Spleen (tissue), 7 donors: Measurements from ENCODE around the gene CD84.

Source experiments
- CTCF ChIP-seq, 11 experiments: fragments of 200-600 bp in 7 of 11; fragments of 450-650 bp in 4 of 11; sonication (generic) in 4 of 11; IDR thresholded peaks in 8 of 11; conservative IDR thresholded peaks in 3 of 11; 1 replicate in 7 of 11; 2 replicates in 4 of 11; pipeline versions ENCODE4 v1.4.0 to v1.8.0; 2016 to 2021; ENCODE audit warnings: antibody characterized with exemption in 11 of 11, inconsistent platforms in 4 of 11, mild to moderate bottlenecking in 1 of 11
- POLR2A ChIP-seq, 3 donors: fragments of 450-650 bp; IDR thresholded peaks; one replicate each; pipeline ENCODE4 v1.5.1; 2017; ENCODE audit warnings: antibody characterized with exemption in 3 of 3, mild to moderate bottlenecking in 1 of 3
- POLR2AphosphoS5 ChIP-seq, 3 donors: sonication (generic); formaldehyde crosslinking; IDR thresholded peaks; one replicate each; pipeline ENCODE4 v1.5.1; 2017; ENCODE audit warnings: antibody characterized with exemption in 3 of 3
- donor health status: DM: no; HTN: no; CAD: no; lungs with moderate emphysema.
- donor health status: DM: no; HTN: no; CAD: no.
- donor health status: DM: no; HTN: no; CAD: no.

- TF ChIP-seq POLR2AphosphoS5 (IDR thresholded peaks at IDR 0.05) (no peak), CTCF (IDR thresholded peaks at IDR 0.05 in 8 of 11, conservative IDR thresholded peaks at IDR 0.05 in 3 of 11) (no peak), POLR2A (IDR thresholded peaks at IDR 0.05) (no peak)
These were observed 31.1 kb downstream of the CD84 start for GRCh38 chr1:160548183-160548582.
